Colonic mucosa (tissue), 4 donors: ENCODE measurements around the gene TCP11. TPM values are rescaled to one million over a fixed set of nuclear protein-coding genes. Genes with fewer than 3 reads are reported as not detected.

Experiments
- DNase-seq: peaks from one replicate; pipeline ENCODE4 v3.0.0-alpha.2; 2020
- H3K27ac ChIP-seq: fragments of 200-600 bp; one replicate; pipeline ENCODE4 v1.8.0; 2021
- H3K27me3 ChIP-seq: fragments of 200-600 bp; one replicate; pipeline ENCODE4 v1.8.0; 2021
- H3K36me3 ChIP-seq: fragments of 200-600 bp; one replicate; pipeline ENCODE4 v1.8.0; 2021
- H3K4me1 ChIP-seq: fragments of 200-600 bp; one replicate; pipeline ENCODE4 v1.8.0; 2021; ENCODE audit warnings: mild to moderate bottlenecking
- H3K4me3 ChIP-seq: fragments of 200-600 bp; one replicate; pipeline ENCODE4 v1.8.0; 2021
- H3K9ac ChIP-seq, 2 donors: one replicate each; pipeline ENCODE4 v1.7.0; 2013; ENCODE audit warnings: control low read depth in 2 of 2, low read depth in 2 of 2, low read length in 2 of 2
- H3K9me3 ChIP-seq: fragments of 200-600 bp; one replicate; pipeline ENCODE4 v1.8.0; 2021
- CTCF ChIP-seq: fragments of 200-600 bp; IDR thresholded peaks from one replicate; pipeline ENCODE4 v1.8.0; 2022; ENCODE audit warnings: antibody characterized with exemption, mild to moderate bottlenecking
- intact Hi-C: fragments of 100-400 bp; cut with DNase I; formaldehyde crosslinking; loops from one replicate; pipeline ENCODE4 v1.14.1; 2022
- total RNA-seq, 2 donors: library from RNA; stranded (reverse); fragmentation: NEBNext Ultra II Directional in 1 of 2; extraction: Animal tissue kit (Norgen Biotek cat#: 25700) in 1 of 2; gene quantifications; one replicate each; pipeline ENCODE4 v1.2.1, GENCODE V29; 2021
- donor health status: healthy.
- donor health status: DM: no; HTN: no; CAD: no.
- donor health status: DM: no; HTN: no; CAD: no.

The TCP11 gene
- total RNA-seq, 2 donors from 2014 or later = not detected

GRCh38 chr6:35173044-35173426, 31.9 kb upstream of the TCP11 start:
- no peak overlapping the region for H3K4me3 ChIP-seq
- no peaks in the 10 kb centered on the region for H3K9me3 ChIP-seq
- no peaks in the 10 kb centered on the region for H3K4me1 ChIP-seq
- intact Hi-C loops = no loop called here
- no peak overlapping the region for H3K9ac ChIP-seq
- H3K36me3 ChIP-seq = no peaks in the 10 kb centered on the region
- DNase-seq = no peak
- H3K27ac ChIP-seq = no peak overlapping the region
- H3K27me3 ChIP-seq = no peaks in the 10 kb centered on the region
- TF ChIP-seq CTCF = no peak

- TF ChIP-seq CTCF = no peak
- intact Hi-C loops = no loop called here
- Histone ChIP-seq H3K27me3 (no peaks in the 10 kb centered on the region), H3K4me3 (no peak overlapping the region), H3K36me3 (no peaks in the 10 kb centered on the region), H3K9ac (no peak overlapping the region), H3K27ac (no peak overlapping the region), H3K9me3 (no peaks in the 10 kb centered on the region), H3K4me1 (peaks cover 7% of the 10 kb centered on the region)
- DNase-seq = no peak
Measured at GRCh38 chr6:35170891-35171290, 29.8 kb upstream of the TCP11 start.

GRCh38 chr6:35170166-35170565, 29.0 kb upstream of the TCP11 start:
- DNase-seq = no peak
- Histone ChIP-seq H3K4me1 (peaks cover 7% of the 10 kb centered on the region), H3K36me3 (no peaks in the 10 kb centered on the region), H3K27me3 (no peaks in the 10 kb centered on the region), H3K9ac (no peak overlapping the region), H3K27ac (no peak overlapping the region), H3K4me3 (no peak overlapping the region), H3K9me3 (no peaks in the 10 kb centered on the region)
- intact Hi-C loops = no loop called here
- TF ChIP-seq CTCF = no peak

- Histone ChIP-seq H3K27me3 (no peaks in the 10 kb centered on the region), H3K36me3 (no peaks in the 10 kb centered on the region), H3K9me3 (no peaks in the 10 kb centered on the region), H3K27ac (no peak overlapping the region), H3K4me3 (no peak overlapping the region), H3K9ac (no peak overlapping the region), H3K4me1 (peaks cover 14% of the 10 kb centered on the region)
- TF ChIP-seq CTCF = no peak
- intact Hi-C loops = no loop called here
- DNase-seq = no peak
Measured at GRCh38 chr6:35168461-35168861, 27.3 kb upstream of the TCP11 start.

GRCh38 chr6:35167505-35167904, 26.4 kb upstream of the TCP11 start:
- H3K27ac ChIP-seq = no peak overlapping the region
- H3K4me3 ChIP-seq = no peak overlapping the region
- intact Hi-C loops = no loop called here
- no peak for DNase-seq
- H3K9me3 ChIP-seq = no peaks in the 10 kb centered on the region
- no peak overlapping the region for H3K9ac ChIP-seq
- no peak for TF ChIP-seq CTCF
- no peaks in the 10 kb centered on the region for H3K36me3 ChIP-seq
- H3K27me3 ChIP-seq = no peaks in the 10 kb centered on the region
- peaks cover 14% of the 10 kb centered on the region for H3K4me1 ChIP-seq

- Histone ChIP-seq H3K27me3 (no peaks in the 10 kb centered on the region), H3K36me3 (no peaks in the 10 kb centered on the region), H3K4me3 (no peak overlapping the region), H3K4me1 (peaks cover 14% of the 10 kb centered on the region), H3K9me3 (no peaks in the 10 kb centered on the region), H3K9ac (peak overlapping the region in 1 of 2 donors; percentile 67), H3K27ac (peak overlapping the region; percentile 89)
- intact Hi-C loops = no loop called here
- TF ChIP-seq CTCF = no peak
- peak; percentile 70 for DNase-seq
Measured at GRCh38 chr6:35166520-35166919, 25.4 kb upstream of the TCP11 start.
